Placental pericyte (primary cell): ENCODE measurements around the gene HCFC2. TPM values are rescaled to one million over a fixed set of nuclear protein-coding genes. Genes with fewer than 3 reads are reported as not detected.

ENCODE experiments used
- small RNA-seq: library from RNA; depleted of rRNA; stranded (forward); fragments of <200 nt; gene quantifications from one replicate; pipeline ENCODE3, GENCODE V24; 2012; ENCODE audit warnings: low replicate concordance
- total RNA-seq: library from RNA; depleted of rRNA; stranded (reverse); fragments of >200 nt; gene quantifications from 2 replicates; pipeline ENCODE4 v1.2.3, GENCODE V29; 2012

The HCFC2 gene
- total RNA-seq: 8.5 and 19.9 TPM in 2 replicates

DNA sequence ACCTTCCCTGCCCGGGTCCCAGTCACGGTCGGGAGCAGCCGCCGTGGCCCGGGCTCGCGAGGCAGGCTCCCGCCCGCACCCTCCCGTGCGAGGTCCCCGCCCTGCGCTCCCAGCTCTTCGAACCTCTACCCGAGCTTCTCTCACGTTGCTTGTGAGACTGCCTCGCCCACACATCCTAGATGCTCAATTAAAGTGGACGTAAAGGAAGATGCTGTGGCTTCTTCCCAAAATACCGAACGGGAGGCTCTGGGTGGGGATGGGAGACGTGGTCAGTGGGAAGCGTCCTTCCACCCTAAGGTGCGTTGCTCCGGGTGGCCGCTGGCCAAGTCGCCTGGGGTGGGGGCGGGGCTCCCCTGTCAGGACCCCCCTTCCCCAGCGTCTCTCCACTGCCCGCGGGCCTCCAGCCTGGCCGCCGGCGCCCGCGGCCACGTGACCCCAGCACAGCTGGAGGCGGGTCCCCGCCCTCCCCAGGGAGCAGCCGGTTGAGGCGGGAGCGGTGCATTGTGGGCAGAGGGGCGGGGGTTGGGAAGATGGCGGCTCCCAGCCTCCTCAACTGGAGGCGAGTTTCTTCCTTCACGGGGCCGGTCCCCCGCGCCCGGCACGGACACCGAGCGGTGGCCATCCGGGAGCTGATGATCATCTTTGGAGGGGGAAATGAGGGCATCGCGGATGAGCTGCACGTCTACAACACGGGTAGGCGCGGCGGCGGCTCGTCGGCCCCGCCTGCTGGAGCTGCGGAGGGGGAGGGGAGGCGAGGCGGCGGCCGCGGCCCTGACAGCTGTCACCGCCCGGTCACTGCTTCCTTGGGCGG, at the start of gene HCFC2:
Gene HCFC2, plus strand, starts transcription at position 501 of the 811 bp plus-strand sequence. Its CDS starts 30 bp downstream, at position 531.

DNA sequence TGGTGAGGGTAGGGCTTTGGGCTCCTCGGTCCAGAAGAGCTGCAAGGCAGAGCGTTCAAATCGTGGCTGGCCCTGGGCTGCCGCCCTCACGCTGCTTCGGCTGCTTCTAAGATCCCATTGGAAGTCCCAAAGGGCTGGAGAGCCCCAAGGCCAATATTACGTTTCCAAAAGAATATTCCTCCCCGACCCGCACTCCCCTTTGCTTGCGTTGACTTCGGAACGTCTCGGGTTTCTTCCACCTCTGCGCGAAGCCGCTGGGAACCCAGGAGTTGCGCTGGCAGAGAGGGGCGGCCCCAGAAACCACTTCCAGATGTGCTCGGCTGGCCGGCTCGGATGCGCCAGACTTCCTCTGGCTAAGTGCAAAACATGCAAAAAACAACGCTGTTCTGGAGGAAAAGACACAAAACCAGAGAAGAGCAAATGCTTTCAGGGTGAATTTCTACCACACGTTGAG, 14.4 kb upstream of the HCFC2 start, which contains the start of gene GLT8D2:
Gene GLT8D2, minus strand, starts transcription at position 285 of the 454 bp plus-strand sequence. CDS start 30,539 bp downstream, outside the sequence.

DNA sequence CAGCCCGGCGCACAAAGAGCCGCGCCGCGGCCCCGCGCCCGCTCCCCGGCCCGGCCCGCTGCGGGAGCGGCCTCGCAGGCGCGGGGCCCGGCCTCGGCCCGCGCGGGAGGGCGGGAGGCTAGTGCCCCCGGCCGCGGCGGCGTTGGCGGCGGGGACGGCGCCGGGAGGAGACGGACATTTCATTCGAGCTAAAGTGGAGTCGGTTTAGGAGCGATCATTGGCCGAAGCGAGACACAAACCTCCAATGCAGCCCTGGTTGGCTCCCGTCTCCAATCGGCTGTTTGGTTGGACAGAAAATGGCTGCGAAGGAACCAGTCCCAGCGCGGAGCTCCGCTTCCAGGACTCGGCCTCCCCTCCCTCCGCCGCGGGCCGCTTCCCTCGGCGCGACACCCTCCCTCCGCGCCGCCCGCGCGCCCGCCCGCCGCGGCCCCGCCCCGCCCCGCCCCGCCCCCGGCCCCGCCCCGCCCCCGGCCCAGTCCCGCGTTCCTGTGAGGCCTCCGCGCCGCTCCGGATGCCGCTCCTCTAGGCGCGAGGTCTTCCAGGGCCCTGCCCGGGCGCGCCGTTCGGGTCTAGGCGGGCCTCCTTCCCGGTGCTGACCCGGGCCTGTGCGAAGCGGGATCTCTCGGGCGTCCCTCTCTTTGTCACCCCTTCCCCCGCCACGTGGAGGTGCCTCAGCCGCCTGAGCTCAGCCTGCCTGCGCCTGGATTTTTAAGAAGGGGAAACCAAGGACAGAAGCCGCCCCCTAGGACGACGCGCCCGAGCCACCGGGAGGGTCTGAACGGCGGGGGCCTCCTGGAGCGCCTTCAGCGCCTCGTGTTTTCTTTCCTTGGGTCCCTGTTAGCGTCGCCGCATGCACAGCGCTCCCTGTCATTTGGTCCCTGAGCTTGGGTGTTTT, 73.8 kb downstream of the HCFC2 start, which contains the start of gene NFYB:
Gene NFYB, minus strand, starts transcription at position 309 of the 895 bp plus-strand sequence. CDS start 2,757 bp downstream, outside the sequence.

Small RNAs within 50 kb of the gene (small RNA-seq; reads per million reads assigned to genes)
- gene RNA5SP370: not detected

Other genes with a start within 250 kb of the HCFC2 start
- 10.9 and 12.9 TPM in 2 replicates for gene NT5DC3, start 223.3 kb upstream of the HCFC2 start, total RNA-seq
- 347 and 2,219 TPM in 2 replicates for gene HSP90B1, start 134.1 kb upstream of the HCFC2 start, total RNA-seq
- gene TDG, start 98.7 kb upstream of the HCFC2 start, total RNA-seq: 18.6 and 29.9 TPM in 2 replicates
- gene GLT8D2, start 14.3 kb upstream of the HCFC2 start, total RNA-seq: 22.5 and 28.2 TPM in 2 replicates
- gene NFYB, start 73.7 kb downstream of the HCFC2 start, total RNA-seq: 13.6 and 13.7 TPM in 2 replicates
- 251 and 405 TPM in 2 replicates for gene TXNRD1, start 151.2 kb downstream of the HCFC2 start, total RNA-seq
- 9.0 and 18.8 TPM in 2 replicates for gene EID3, start 239.2 kb downstream of the HCFC2 start, total RNA-seq